Brain microvascular endothelial cell (primary cell): ENCODE results near the gene HLA-DMA.

Experiments
- DNase-seq: peaks from one replicate; pipeline ENCODE4 v3.0.0-alpha.2; 2020
- H3K27ac ChIP-seq: fragments of 250-450 bp; sonication (Bioruptor Pico); 2 replicates; pipeline ENCODE4 v1.5.1; 2020; ENCODE audit warnings: mild to moderate bottlenecking, moderate library complexity
- H3K27me3 ChIP-seq: fragments of 250-450 bp; sonication (Bioruptor Pico); replicated peaks from 2 replicates; pipeline ENCODE4 v1.5.1; 2020; ENCODE audit warnings: mild to moderate bottlenecking
- H3K36me3 ChIP-seq: fragments of 250-450 bp; sonication (Bioruptor Pico); replicated peaks from 2 replicates; pipeline ENCODE4 v1.5.1; 2020; ENCODE audit warnings: mild to moderate bottlenecking
- H3K4me3 ChIP-seq: 2 replicates; pipeline ENCODE4 v1.5.1; 2011; ENCODE audit warnings: low read depth, mild to moderate bottlenecking, control low read depth, low read length, moderate library complexity
- in situ Hi-C: cut with HindIII; loops from 2 replicates; pipeline ENCODE4 v1.10.0; 2017; ENCODE audit warnings: low sequenced_read_pairs, low pct_ligation_motif_present
- TF ChIP-seq, protein P1 (sequence below): IDR thresholded peaks from 2 replicates; pipeline ENCODE4 v1.5.1; 2011; ENCODE audit warnings: low read depth, mild to moderate bottlenecking, moderate library complexity, low read length, control low read depth, inconsistent platforms; ENCODE audit errors: missing control alignments

HLA-DMA gene

DNA sequence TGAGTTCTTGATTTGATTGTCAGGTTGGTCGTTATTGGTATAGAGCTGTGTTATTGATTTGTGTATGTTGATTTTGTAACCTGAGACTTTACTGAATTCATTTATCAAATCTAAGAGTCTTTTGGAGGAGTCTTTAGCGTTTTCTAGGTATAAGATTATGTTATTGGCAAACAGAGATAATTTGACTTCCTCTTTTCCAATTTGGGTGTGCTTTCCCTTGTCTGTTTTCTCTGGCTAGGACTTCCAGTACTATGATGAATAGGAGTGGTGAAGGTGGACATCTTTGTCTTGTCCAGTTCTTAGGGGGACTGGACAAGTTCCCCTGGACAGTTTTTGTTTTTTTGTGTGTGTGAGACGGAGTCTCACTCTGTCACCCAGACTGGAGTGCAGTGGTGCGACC, 39.1 kb upstream of the HLA-DMA start:
- no peak for DNase-seq
- Histone ChIP-seq H3K27ac (no peak overlapping the region), H3K36me3 (no peaks in the 10 kb centered on the region), H3K27me3 (peaks cover 7% of the 10 kb centered on the region), H3K4me3 (no peak overlapping the region)
- in situ Hi-C loops, result no loop called here
- TF ChIP-seq, protein P1, sequence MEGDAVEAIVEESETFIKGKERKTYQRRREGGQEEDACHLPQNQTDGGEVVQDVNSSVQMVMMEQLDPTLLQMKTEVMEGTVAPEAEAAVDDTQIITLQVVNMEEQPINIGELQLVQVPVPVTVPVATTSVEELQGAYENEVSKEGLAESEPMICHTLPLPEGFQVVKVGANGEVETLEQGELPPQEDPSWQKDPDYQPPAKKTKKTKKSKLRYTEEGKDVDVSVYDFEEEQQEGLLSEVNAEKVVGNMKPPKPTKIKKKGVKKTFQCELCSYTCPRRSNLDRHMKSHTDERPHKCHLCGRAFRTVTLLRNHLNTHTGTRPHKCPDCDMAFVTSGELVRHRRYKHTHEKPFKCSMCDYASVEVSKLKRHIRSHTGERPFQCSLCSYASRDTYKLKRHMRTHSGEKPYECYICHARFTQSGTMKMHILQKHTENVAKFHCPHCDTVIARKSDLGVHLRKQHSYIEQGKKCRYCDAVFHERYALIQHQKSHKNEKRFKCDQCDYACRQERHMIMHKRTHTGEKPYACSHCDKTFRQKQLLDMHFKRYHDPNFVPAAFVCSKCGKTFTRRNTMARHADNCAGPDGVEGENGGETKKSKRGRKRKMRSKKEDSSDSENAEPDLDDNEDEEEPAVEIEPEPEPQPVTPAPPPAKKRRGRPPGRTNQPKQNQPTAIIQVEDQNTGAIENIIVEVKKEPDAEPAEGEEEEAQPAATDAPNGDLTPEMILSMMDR, result no peak

DNA sequence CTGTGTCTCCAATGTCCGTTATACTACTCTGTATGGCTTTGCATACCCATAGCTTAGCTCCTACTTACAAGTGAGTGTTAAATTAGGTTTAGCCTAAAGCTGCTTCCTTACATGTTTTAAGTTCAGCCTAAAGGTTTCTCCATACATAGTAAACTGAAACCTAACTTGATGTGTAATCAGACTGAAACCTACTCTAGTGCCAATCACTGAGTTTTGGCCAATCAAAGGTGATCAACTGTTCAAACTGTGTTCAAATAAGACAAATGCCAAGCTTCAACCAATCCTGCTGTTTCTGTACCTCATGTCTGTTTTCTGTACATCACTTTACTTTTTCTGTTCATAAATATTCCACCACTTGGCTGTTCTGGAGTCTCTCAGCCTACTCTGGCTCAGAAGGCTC, 36.5 kb upstream of the HLA-DMA start:
- Histone ChIP-seq H3K4me3 (no peak overlapping the region), H3K36me3 (no peaks in the 10 kb centered on the region), H3K27ac (no peak overlapping the region), H3K27me3 (no peaks in the 10 kb centered on the region)
- no peak for DNase-seq
- TF ChIP-seq, protein P1, result no peak
- in situ Hi-C loops, result no loop called here

DNA sequence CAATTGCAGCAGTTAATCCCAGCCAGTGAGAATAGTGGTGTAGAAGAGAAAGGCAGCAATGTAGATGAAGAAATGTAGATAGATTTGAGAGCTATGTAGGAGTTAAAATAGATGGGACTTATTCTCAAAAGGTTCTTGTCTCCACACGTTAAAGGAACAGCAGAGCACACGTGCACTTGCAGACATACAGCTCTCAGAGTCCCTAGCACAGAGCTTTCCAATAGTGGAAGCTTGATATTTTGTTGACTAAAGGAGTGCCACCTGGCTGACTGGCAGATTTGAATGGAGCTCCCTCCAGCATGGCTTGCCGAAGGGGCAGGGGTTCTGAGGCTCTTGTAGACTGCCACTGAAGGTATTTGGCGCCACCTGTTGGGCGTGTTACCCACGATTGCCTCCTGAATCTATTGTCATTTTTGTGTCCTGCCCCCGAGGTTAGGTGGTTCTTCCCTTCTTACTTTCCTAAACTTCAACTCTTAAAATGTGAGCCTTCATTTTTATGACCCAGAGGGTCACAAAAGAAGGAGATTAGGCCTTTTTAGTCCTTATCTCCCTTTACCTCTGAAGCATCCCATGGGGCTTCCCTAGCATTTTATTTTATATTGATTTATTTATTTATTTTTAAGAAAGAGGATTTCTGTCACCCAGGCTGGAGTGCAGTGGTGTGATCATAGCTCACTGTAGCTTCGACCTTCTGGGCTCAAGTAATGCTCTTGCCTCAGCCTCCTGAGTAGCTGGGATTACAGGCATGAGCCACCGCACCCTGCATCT, 31.9 kb upstream of the HLA-DMA start:
- H3K36me3 ChIP-seq, result peaks cover 34% of the 10 kb centered on the region
- DNase-seq, result peak; percentile 81
- no peak overlapping the region for H3K27ac ChIP-seq
- H3K27me3 ChIP-seq, result no peaks in the 10 kb centered on the region
- TF ChIP-seq, protein P1, result peak; percentile 92
- in situ Hi-C loops, result no loop called here
- no peak overlapping the region for H3K4me3 ChIP-seq

DNA sequence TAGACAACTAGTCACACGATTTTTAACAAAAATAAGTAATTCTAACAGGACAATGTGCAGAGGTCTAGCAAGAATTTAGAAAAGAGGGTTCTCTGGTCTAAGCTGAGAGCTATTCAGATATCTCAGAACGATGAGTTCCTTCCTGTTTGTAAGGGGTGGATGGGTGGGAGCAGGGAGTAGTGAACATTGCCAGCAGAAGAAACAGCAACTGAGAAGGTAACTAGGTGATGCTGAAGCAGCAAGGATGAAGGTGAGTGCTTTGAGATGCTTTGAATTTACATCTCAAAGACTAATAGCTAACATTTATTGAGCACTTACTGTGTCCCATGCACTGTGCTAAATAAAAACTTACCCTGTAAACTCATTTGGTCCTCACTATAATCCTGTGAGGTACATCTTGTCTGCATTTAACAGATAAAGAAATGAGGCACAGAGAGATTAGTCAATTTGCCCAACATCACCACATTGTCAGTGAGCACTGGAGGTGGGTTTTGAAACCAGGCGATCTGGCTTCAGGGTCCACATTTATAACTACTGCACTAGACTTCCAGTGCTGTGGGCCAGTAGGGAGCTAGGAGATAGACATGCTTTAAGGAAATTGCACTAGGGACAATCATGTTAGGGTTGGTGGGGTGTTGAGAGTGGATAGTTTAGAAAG, 31.2 kb upstream of the HLA-DMA start:
- Histone ChIP-seq H3K4me3 (no peak overlapping the region), H3K36me3 (peaks cover 41% of the 10 kb centered on the region), H3K27ac (no peak overlapping the region), H3K27me3 (no peaks in the 10 kb centered on the region)
- TF ChIP-seq, protein P1, result no peak
- in situ Hi-C loops, result no loop called here
- DNase-seq, result no peak

DNA sequence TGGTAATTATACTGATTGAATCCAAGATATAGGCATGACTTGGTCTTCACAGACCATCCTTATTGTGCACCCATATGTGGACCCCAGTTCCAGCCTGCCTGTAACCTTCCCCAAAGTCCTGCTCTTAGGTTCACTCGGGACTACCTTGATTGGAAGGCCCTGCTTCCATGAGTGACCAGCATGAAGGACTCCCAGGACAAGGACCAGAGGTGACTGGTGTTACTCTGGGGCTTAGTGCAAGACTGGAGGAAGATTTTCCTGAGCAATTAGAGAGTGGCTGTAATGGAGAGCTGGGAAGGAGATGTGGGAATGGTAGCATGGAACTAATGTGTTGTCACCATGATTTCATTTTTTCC, 30.6 kb upstream of the HLA-DMA start:
- in situ Hi-C loops, result no loop called here
- Histone ChIP-seq H3K36me3 (peaks cover 47% of the 10 kb centered on the region), H3K4me3 (no peak overlapping the region), H3K27me3 (no peaks in the 10 kb centered on the region), H3K27ac (no peak overlapping the region)
- DNase-seq, result no peak
- TF ChIP-seq, protein P1, result no peak
